ENCODE measurements around the gene SSBP3.
"Not testable (repeated sequence)": the region's sequence is repeated elsewhere in the genome, so short reads cannot be mapped to it uniquely, and the experiment has no call there.

SSBP3 gene

GRCh38 chr1:54241364-54241763 lies 164.8 kb downstream of the SSBP3 start:
- DNase-seq (ENCODE audit: low read depth) = no peak

- no peak for DNase-seq (ENCODE audit: low read depth)
Measured at GRCh38 chr1:54240741-54241335, 165.4 kb downstream of the SSBP3 start.

DNA sequence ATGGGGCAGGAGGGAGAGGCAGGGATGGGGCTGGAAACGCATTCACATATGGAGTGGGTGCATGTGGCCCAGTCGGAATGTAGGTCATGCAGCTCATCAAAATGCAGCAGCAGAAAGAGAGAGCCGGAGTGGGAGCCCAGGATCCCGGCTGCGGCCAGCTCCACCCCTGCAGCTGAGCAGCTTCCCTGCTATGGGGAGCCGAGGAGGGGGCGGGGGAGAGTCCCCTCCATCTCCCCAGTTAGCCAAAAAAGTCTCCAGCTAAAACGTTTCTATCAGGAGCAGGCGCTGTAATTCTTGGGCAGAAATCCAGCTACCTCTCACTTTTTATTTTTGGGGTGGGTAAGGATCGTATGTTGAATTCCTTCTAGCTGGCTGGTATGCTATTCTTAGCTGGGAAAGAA lies 166.6 kb downstream of the SSBP3 start:
- DNase-seq (ENCODE audit: low read depth) = no peak

GRCh38 chr1:54239035-54239383 lies 167.2 kb downstream of the SSBP3 start:
- no peak for DNase-seq (ENCODE audit: low read depth)

GRCh38 chr1:54238353-54239034 lies 167.7 kb downstream of the SSBP3 start:
- no peak for DNase-seq (ENCODE audit: low read depth)

- DNase-seq (ENCODE audit: low read depth) = no peak
Measured at GRCh38 chr1:54237586-54237985, 168.6 kb downstream of the SSBP3 start.

DNA sequence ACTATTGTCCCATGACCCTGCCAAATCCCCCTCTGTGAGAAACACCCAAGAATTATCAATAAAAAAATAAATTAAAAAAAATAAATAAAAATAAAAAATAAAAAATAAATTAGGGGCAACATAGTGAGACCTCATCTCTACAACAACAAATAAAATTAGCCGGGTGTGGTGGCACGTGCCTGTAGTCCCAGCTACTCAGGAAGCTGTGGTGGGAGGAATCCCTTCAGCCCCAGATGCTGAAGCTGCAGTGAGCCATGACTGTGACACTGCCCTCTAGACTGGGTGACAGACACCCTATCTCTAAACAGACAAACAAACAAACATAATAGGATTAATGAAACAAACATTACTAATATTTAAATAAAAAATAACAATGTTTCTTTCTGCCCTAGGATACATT lies 171.9 kb downstream of the SSBP3 start:
- DNase-seq (ENCODE audit: low read depth) = no peak

DNA sequence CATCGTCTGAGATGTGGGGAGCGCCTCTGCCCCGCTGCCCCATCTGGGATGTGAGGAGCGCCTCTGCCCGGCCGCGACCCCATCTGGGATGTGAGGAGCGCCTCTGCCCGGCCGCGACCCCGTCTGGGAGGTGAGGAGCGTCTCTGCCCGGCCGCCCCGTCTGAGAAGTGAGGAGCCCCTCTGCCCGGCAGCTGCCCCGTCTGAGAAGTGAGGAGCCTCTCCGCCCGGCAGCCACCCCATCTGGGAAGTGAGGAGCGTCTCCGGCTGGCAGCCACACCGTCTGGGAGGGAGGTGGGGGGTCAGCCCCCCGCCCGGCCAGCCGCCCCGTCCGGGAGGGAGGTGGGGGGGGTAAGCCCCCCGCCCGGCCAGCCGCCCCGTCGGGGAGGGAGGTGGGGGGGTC lies 173.0 kb downstream of the SSBP3 start:
- DNase-seq (ENCODE audit: low read depth) = not testable (repeated sequence)

- no peak for DNase-seq (ENCODE audit: low read depth)
Measured at GRCh38 chr1:54230507-54231339, 175.5 kb downstream of the SSBP3 start.

- DNase-seq (ENCODE audit: low read depth) = peak; percentile 71
Measured at GRCh38 chr1:54229281-54229891, 176.8 kb downstream of the SSBP3 start.

- no peak for DNase-seq (ENCODE audit: low read depth)
Measured at GRCh38 chr1:54228638-54229079, 177.5 kb downstream of the SSBP3 start.

DNA sequence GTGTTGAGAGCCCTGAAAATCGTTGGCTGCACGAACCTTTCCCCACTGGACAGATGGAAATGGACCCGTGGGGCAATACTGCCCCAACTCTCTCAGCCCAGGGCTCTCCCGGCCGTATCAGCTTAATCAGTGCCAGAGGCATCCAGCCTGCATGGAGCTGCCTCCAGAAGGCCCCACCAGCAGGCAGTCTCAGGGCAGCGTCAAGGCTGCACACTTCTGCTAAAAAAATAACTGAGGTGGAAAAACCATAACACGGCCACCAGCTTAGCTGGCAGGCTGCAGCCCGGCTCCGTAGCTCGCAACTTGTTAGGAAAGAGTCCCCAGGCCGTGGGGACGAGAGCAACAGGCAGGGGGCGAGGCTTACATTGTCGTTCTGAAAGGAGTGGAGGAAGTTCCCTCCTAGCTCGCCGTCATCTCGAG lies 178.3 kb downstream of the SSBP3 start:
- DNase-seq (ENCODE audit: low read depth) = no peak

DNA sequence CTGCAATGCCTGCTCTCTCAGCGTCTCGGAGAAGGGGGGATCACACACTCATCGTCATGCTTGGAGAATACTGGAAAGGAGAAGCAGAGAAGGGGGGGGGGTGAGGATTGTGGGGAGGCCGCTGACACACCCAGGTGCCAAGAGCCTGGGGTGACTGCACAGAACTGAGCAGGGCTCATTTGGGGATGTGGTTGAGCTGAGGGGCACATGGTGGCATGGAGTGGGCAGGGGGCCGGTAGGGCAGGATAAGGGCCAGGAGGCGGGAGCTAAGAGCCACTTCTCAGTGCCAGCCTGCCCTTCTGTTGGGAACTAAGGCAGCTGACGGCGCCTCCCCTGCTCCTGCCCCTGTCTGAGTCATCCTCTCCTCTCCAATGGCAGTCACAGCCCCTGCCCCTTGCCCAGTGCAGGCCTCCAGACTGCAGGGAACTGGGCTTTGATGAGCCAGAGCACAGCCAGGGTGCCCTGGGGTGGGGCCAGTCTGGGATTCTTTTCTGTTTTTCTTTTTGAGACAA lies 179.0 kb downstream of the SSBP3 start:
- DNase-seq (ENCODE audit: low read depth) = no peak

- no peak for DNase-seq (ENCODE audit: low read depth)
Measured at GRCh38 chr1:54225986-54226559, 180.1 kb downstream of the SSBP3 start.

DNA sequence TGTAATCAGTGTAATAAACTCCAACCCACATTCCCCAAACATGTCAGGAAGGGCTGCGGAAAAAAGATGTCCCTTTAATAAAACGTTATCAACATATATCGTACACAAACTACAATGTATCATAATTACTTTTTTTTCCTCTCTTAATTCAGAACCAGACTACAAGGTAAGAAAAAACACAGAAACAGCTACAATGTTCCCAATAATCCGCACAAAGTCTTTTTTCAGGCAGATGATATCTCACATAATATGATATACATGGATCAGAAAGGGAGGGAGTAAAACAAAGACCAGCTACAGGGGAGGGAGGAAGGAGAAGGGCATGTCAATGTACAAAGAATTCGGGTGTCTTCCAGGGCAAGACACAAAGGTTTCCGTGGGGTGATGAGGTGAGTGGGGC lies 180.8 kb downstream of the SSBP3 start:
- no peak for DNase-seq (ENCODE audit: low read depth)

GRCh38 chr1:54224233-54224632 lies 182.0 kb downstream of the SSBP3 start:
- DNase-seq (ENCODE audit: low read depth) = no peak

DNA sequence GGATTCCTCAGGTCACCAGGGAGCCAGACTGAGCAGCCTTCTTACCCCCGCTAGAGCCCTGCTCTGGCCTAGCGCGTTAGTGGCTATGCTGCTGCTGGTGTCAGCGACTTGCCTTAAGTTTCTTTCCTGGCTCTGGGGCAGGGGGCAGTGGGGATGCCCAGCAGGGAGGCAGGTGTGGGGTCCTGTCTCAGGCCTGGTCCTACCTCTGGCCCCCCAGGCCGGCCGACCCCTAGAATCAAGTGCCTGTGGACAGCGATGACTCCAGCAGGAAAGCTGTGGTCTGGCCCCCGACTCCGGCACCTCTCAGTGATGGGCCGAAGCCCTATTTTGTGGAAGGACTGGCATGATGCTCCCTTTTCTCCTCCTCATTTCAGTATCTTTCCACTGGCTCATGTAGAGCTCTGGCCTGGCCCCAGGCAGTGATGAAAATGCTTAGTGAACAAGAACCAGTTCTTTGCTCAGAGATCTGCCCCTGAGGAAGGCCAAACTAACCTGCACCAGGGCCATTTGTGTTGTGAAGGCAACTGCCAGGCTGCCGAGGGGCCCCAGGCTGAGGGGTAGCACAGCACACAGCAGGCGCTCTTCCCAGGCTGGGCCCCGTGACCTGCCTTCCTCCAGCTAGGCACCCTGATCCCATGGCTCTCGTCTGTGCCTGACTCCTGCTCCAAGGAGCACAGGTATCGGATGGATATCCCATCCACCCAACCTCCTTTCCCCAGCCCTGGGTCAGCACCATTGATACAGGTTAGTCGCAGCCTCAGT lies 182.6 kb downstream of the SSBP3 start:
- no peak for DNase-seq (ENCODE audit: low read depth)

DNA sequence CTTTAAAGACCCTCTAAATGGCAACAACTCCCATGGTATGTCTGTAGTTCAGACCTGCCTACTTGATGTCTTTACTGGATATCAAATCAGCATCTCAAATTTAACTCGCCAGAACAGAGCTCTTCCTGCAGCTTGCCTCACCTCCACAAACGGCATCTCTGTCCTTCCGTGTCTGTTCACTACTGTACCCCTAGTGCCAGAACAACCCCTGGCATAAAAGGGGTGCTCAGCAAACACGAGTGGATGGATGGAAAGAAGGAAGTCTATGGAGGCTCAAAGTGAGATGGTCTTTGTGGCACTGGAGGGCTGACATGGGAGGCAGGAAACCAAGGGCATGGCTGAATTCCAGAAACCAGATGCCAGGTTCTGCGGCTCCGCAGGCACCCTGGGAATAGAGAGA lies 183.5 kb downstream of the SSBP3 start:
- DNase-seq (ENCODE audit: low read depth) = no peak

- DNase-seq (ENCODE audit: low read depth) = no peak
Measured at GRCh38 chr1:54221867-54222484, 184.2 kb downstream of the SSBP3 start.

DNA sequence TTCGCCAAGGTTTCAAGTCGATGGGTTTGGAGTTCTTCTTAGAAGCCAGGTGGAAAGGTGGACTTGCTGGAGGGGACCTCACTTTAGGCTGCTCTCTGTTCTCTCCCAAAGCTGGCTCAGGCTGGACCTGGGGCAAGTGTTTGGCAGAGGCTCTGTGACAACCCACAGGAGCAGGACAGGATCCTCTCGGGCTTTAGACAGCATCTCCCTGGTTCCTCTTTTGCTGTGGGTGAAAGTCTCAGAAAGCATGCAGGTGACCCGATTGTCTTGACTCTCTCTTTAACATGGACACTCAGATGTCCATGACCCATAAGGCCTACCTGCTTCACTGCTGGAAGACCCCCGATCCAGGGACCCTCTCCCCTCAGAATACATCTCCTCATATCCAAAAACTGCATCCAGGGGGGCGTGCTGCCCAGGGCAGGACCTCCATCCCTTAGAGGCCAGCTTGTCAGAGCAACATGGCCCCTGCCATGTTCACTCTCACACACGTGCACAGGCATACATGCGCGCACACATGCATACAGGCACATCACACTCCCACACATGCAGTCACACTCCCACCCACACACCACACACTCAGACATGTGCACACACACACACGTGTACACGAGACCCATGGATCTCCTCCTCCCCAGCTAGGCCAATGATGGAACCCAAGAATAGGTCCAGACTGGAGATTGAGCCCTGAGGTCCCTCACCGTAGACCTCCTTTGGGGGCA lies 184.9 kb downstream of the SSBP3 start:
- DNase-seq (ENCODE audit: low read depth) = no peak
